ENCODE results near the gene LRRTM4.

The LRRTM4 gene

DNA sequence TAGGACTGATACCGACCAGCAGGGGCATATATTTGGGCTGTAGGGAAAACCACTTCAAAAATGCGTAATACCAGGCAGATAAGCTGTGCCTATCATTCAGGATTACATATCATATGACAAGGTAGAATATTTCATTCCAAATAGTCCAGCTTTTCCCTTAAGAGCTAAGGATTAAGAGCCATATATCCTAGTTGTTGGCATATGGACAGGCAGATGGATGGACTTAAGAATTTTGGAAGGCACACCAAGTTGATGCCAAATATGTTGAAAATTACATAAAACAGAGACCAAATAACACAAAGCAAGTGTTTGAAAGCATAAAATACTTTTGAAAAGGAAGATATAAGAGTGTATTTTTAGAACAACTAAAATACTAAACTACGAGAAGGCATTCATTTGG, 52.1 kb downstream of the LRRTM4 start:
- no peak for DNase-seq (ENCODE audit: low spot score)

DNA sequence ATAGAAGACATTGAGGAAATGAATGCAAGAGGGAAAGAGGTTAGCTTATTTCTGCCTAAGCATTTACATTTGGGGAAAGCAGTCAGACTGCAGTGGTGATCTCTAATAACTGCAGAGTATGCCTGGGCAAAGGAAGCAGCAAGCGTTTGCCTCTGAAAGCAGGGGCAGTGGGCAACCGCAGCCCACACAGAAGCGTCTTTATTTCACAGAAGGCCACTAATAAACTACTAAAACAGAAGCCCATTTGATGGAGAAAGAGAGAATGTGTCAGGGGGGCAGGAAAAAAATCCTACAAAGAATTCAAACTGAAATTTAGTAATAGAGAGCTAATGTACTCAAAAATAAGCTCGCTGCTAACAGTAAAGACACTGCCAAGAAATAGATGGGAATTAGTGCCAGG, 53.1 kb downstream of the LRRTM4 start:
- DNase-seq (ENCODE audit: low spot score) = no peak

DNA sequence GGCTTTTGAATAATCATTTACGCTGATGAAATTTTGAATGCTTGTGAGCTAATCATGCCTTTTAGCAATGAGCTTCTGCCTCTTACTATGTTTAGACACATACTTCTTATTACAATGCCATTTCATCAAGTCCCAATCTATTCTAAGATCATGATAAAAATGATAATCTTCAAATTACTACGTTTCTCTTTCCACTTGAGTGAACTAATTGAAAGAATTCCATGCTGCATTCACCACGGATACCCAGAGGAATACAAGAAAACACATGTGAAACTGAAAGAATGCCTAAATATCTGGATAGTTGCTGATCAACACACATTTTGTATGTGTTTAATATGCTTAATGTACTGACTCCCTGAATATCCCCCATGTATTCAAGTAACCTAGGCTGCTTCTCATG, 62.3 kb downstream of the LRRTM4 start:
- no peak for DNase-seq (ENCODE audit: low spot score)

DNA sequence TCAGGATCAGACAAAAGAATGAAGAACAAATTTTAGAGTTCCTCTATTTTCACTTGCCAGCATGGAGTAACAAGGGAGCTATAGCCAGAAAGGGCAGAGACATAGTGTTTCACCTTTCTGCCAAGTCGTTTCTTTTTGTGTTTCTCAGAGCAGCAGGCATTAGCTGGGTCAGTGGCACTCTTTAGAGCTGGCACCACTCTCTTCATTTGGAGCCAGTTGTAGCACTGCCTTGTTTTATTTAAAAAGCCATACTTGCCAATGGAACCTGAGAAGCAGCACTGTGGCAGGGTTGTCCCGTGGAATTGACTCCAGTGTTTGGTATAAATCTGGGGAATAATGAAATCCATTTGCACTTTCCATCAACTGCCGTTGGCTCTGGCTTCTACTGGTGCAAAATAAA, 64.0 kb downstream of the LRRTM4 start:
- no peak for DNase-seq (ENCODE audit: low spot score)

DNA sequence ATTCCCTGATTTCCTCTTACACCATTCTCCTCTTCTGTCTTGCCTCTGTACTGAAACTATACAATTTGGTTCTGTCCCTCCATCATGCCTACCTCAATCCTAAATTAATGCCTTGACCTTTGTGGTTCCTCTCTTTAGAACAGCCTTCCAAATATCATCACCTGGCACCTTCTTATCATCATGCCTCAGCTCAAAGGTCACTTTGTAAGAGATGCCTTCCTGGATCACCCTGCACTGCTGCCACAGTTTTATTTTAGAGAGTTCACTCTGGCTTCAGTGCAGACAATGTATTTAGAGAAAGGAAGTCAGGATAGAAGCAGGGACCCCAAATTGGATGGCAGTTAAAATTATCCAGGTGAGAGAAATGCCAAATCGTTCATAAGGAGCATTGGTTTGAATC, 64.5 kb downstream of the LRRTM4 start:
- no peak for DNase-seq (ENCODE audit: low spot score)

DNA sequence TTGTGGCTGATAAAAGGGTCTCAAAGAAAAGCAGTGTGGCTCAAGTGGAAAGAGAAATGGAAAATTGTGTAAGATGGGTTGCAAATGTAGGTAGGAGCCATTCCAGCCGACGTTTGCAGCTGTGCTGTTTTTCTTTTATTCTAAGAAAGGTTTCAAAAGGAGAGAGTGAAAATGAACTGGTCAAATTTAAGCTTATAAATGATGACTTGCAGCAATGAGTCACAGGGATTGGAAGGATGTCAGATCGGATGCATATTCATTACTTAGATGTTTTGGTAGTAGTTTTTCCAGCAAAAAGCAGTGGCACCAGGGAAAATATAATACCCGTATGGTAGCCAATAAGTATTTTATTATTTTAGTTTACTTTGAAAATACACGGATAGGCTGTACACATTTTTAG, 79.1 kb downstream of the LRRTM4 start:
- no peak for DNase-seq (ENCODE audit: low spot score)

DNA sequence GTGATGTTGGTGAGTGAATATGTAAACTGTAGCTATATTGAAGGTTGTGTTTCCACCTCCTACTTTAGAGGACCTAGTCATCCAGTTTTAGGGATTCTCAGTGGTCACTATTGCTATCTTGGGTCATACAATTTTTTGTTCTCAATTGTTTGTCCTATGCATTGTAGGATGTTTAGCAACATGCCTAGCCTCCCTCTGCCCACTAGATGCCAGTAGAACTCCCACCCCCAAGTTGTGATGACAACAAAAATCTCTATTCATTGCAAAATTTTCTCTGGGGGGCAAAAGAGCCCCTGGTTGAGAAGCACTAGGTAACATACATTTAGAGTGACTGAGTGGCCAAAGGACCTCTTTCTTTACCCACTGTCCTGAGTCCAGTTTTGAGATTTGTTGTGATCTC, 87.3 kb downstream of the LRRTM4 start:
- no peak for DNase-seq (ENCODE audit: low spot score)

DNA sequence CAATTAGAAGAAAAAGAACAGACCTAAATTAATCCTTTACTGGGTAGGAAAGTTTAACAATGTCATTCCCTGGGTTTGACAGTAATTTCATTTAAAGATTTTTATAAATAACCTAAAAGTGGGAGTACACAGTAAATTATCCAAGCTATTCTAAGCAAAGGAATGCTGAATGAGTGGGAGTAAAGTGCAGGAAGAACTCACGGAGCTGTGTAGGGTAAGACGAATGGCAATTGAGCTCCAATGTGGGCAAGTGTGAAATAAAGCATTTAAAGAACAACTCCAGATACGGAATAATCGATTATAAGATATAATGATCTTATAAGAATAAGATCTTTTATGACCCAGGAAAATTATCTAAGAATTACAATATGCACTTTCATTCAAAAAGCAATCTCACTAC, 93.2 kb downstream of the LRRTM4 start:
- no peak for DNase-seq (ENCODE audit: low spot score)

DNA sequence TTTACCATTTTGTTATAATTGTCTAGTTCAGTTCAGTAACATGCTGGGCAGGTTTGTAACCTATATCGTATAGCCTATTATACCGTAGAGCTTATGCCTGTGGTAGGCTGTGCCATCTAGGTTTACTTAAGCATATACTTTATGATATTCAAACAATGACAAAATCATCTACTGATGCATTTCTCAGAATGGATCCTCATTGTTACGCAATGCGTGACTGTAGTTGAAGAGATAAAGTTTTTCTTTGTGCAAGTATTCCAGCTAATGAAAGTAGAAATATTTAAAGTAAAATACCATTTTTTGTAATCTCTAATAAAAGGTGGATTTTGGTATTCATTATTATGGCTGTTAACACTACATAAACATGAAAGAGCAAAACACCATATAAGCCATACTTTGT, 100.2 kb downstream of the LRRTM4 start:
- DNase-seq (ENCODE audit: low spot score) = no peak

DNA sequence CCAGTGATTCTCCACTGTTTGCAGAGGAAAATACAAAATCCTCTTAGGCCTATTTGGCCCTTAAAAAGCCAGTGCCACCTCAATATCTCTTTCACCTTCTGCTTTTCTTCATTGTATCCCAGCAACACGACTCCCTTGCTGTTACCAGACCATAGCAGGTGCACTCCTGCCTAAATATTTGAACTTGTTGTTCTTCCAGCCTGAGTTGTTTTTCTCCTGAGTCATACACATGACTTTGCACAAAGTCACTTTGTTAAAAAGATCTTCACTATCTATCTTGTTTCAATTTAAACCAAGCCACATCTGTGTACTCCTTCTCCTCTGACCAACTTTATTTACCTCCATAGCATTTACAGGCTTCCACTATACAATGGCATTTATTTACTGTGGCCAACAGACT, 103.6 kb downstream of the LRRTM4 start:
- DNase-seq (ENCODE audit: low spot score) = no peak

DNA sequence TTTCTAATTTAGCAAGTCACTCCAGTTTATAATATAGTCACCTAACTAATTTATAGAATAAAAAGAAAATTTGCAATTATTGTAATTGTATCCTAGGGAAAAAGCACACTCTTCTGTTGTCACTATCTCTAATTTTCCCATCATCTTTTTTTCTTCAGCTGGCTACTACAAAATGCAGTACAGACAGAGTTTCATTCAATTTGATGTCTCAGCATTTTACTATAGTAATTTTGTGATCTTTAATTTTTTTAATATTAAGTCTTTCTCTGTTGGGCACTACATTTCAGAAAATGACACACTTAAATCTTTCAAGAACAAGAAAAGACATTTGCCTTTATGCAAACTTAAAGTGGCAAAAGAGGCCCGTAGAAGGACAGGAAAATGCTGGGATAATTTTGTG, 118.0 kb downstream of the LRRTM4 start:
- no peak for DNase-seq (ENCODE audit: low spot score)

DNA sequence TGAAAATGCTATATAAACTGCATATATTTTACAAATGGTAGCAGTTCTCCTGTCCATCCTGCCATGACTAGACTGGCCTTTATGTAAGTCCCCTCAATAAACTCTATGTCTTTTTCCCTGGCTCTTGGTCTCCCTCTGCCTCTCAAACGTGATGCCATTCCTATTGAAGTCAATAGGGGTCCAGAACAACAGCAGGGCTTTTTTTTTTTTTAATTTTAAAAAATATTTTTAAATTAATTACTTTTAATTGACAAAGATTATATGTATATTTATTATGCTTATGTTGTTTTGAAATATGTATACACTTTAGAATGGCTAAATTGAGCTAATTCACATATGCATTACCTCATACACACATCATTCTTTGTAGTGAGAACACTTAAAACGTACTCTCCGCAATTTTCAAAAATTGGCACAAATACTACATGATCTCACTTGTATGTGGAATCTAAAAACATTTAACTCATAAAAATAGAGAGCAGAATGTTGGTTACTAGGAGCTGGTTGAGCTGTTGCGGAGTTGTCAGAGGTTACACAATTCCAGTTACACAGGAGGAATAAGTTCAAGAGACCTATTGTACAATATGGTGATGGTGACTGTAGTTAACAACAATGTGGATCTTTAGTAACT, 123.1 kb downstream of the LRRTM4 start:
- no peak for DNase-seq (ENCODE audit: low spot score)

DNA sequence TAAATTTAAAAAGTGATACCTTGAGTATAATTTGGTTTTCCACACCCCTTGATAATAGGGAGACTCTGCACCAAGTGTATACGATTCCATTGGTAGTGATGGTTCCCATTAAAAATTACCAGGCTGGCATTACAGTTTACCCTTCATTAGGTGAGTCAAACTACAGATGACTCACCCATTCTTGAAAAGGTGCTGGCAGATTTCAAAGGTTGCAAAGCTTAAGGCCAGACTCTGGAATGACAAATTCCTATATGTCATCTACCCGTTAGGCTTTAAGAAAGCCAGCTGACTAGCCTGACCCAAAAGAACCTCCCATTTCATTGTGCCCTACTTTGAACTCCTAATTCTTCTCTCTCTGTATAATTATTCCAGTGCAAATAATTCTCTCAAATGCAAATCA, 124.4 kb downstream of the LRRTM4 start:
- no peak for DNase-seq (ENCODE audit: low spot score)

DNA sequence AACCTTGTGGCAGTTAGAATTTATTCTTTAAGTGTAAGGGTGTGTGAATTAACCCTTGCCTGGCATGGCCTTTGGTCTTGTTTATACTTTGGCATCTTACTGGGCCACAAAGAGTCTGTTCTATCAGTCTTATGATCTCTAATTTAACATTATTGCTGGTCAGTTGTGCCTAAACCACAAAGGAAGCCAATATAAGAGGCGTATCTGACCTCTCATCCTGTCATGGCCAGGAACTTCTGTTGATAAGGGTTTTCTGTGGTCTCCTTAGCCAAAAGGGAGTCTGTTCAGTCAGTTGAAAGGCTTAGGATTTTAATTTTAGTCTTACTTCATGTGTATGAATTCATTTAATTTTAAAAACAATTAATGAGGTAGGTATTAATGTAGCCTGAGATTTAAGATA, 127.2 kb downstream of the LRRTM4 start:
- no peak for DNase-seq (ENCODE audit: low spot score)

DNA sequence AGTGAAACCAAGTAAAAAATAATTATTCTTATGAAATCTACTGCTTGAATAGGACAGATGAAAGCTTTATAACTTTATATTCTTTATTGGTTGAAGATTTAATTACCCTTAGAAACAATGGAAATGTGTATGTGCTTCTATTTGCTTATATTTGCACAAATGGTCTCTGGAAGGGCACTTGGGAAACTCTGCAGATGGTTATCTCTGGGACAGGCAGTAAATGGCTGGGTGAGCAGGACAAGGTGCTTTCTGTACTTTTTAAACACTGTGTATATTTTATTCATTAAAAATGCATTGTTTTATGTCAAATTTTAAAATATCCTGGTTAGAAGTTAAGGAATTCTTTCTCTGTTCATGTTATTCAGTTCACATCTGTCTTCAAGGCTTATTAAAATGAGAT, 131.1 kb downstream of the LRRTM4 start:
- no peak for DNase-seq (ENCODE audit: low spot score)

DNA sequence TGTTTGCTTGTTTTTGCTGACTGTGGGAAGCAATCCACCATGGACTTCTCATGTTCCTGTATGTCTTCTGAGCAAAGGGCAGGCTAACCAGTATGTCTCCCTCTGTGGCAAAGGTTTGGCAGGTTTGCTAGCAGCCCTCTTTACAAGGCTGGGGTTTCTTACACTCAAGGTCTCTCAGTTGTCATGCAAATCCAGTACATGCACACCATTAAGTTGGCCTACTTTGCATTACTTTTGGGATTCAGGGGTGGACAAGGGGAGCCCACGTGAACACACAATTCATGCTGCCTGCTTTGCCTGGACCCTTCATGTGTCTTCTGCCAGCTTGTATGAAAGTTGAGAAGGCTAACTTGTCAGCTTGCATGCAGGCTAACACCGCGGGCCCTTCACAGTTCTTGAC, 134.9 kb downstream of the LRRTM4 start:
- DNase-seq (ENCODE audit: low spot score) = no peak

DNA sequence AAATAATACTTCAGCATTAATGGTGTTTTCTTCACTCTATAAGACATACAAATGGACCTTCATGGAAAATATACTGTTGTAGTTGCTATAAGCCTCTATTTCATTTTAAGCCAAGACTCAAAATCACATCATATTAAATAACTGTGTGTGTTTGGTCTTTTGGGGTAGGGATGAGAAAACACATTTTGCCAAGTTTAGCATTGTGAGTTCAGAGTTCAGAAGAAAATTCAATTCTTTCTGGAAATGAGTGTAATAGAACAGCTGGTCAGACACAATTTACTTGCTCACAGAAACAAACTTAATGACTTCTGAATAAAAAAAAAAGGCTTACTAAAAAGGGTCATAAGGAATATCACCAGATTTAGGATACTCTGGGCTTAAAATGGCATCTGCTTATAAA, 149.5 kb downstream of the LRRTM4 start:
- no peak for DNase-seq (ENCODE audit: low spot score)

DNA sequence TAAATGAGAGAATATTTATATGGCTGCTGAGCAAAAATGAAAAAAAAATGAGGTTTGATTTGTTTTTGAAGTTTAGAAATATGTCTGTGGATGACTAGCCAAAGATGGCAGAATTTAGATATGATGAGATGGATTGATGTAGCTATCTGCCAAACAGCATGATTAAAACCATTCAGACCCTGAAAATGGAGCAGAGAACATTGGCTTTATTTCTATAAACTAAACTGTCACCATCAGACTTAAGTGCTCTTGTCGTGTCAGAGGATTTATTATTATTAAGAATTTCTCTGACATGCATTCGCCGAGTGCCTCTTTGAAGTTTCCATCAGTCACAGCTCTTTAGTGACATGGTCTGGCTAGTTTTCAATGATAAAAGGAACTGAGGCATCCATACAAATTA, 151.7 kb downstream of the LRRTM4 start:
- DNase-seq (ENCODE audit: low spot score) = no peak

DNA sequence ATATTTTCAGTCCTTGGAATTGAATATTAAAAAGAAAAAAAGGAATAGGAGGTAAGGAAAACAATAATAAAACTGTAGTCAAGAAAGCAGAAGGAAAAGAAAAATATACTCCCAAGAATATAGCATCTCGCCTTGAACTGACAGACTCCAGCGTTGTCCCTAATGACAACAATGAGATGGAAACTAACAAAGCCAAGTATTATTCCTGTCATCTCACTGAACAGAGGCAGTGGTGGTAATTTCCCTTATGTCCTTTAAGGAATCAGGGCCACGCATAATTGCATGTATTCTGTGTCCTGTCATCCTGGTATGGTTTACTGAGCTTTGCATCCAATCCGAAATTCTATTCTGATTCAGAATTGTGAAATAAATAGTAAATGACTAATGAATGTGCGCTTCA, 158.9 kb downstream of the LRRTM4 start:
- no peak for DNase-seq (ENCODE audit: low spot score)

DNA sequence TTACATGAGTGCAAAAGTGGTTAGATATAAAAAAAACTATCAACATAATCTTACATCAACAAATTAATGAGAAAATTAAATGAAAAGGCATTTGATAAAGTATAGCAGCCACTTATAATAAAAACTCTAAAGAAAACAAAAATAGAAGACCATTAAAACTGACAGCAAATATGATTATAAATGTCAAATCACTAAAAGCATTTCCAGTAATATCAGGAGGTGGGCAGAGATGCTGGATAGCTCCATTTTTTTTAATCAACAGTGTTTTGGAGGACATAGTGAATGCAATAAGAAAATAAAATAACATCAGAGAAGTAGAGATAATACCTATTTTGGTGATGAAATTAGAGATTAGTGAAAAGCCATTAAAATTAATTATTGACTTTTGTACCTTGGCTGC, 173.4 kb downstream of the LRRTM4 start:
- DNase-seq (ENCODE audit: low spot score) = no peak

DNA sequence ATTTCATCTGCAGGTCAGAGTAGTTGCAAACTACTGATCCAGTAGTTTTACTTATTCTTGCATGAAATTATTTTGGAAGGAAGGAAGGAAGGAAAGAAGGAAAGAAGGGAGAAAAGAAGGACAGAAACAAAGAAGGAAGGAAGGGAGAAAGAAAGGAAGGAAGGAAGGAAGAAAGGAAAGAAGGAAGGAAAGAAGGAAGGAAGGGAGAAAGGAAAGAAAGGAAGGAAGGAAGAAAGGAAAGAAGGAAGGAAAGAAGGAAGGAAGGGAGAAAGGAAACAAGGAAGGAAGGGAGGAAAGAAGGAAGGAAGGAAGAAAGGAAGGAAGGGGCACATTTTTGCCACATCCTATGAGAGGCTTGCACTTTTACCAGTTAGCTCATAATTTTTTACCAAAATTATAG, 186.2 kb downstream of the LRRTM4 start:
- DNase-seq (ENCODE audit: low spot score) = no peak

DNA sequence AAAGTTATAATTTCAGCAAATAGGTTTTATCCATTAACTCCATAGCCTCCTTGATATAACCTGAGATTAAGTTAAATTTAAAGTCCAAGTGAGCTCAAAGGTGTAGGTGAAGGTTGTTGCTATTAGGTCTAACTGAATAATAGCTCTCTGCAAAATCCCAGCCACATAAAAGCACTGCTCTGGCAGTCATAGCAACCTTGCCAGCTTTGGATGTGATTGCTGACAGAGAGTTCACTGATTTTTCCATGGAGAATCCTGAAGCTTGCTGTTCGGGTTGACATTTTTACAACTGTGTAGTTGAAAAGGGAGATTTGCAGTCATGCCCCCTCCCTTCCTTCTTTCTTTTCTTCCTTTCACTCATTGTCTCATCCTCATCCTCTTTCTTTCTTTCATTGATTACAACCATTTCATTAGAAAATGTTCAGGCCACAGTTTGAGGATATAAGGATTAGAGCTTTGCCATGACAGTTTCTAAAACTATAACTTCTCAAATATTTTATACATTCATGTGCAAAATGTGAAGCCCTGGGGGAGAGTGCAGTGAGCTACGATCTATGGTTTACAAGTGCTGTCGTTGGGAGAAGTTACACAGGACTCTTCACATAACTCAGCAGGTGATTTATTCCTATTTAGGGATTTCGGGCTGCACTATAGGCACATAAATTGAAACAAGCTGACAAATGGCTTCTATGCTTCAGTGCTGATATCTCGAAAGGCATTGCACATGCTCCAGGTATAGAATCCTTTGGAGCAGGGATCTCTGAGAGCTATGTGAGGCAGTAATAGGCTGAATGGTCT, 193.8 kb downstream of the LRRTM4 start:
- DNase-seq (ENCODE audit: low spot score) = no peak

DNA sequence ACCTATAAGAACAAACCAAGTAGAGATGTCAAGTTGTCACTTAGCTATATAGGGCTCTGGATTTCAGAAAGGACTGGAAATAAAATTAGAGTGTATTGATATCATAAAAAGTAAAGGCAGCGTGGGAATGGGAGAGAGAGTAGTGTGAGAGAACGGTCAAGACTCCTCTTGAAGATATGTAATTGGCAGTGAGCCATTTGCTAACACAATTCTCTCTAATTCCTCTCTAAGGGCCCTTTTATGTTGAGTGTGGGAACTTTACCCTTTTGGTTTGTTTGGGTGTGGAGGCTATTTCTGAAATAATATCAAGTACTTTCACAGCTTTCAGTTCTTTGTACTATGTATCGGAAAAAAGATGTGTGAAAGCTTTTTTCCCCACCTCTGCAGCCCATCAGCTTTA, 196.8 kb downstream of the LRRTM4 start:
- no peak for DNase-seq (ENCODE audit: low spot score)

DNA sequence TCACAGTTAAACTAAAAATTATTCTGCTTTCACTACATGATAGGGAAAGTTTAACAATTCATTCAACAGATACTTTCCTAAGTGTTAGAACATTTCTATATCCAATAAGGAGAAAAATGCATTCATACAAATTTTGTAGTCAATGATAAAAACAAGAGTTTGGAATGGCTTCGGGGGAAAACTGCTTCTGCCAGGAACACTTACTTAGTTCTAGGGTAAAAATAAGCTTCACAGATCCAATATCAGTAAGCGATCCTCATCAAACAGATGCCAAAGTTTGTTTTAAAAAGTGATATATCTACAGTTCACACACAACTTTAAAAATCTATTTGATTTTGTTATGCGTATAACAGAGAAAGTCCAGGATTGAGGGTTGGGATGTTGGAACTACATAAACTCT, 199.7 kb downstream of the LRRTM4 start:
- no peak for DNase-seq (ENCODE audit: low spot score)
